HG03097 (cell line): ENCODE data around the gene TARBP1.
A peak's percentile ranks its signal among the peaks of the same experiment; 100 is the strongest.
"Not testable (repeated sequence)": the region's sequence is repeated elsewhere in the genome, so short reads cannot be mapped to it uniquely, and the experiment has no call there.

Experiments
- ATAC-seq: cut with Tn5 transposase; IDR thresholded peaks from one replicate; pipeline ENCODE4 v1.9.1; 2021; ENCODE audit not compliant: unreplicated experiment, low FRiP score

TARBP1 gene

GRCh38 chr1:234507626-234508387 lies 28.8 kb upstream of the TARBP1 start:
- ATAC-seq: no peak

GRCh38 chr1:234507089-234507488 lies 28.1 kb upstream of the TARBP1 start:
- no peak for ATAC-seq

- ATAC-seq: no peak
These were observed 26.8 kb upstream of the TARBP1 start for GRCh38 chr1:234505769-234506102.

- ATAC-seq: no peak
These were observed 26.2 kb upstream of the TARBP1 start for GRCh38 chr1:234504969-234505768.

GRCh38 chr1:234504251-234504650 lies 25.3 kb upstream of the TARBP1 start:
- not testable (repeated sequence) for ATAC-seq

- ATAC-seq: no peak
These were observed 24.4 kb upstream of the TARBP1 start for GRCh38 chr1:234503193-234504050.

GRCh38 chr1:234502785-234503184 lies 23.8 kb upstream of the TARBP1 start:
- no peak for ATAC-seq

GRCh38 chr1:234500269-234500668 lies 21.3 kb upstream of the TARBP1 start:
- ATAC-seq: no peak

- no peak for ATAC-seq
These were observed 20.9 kb upstream of the TARBP1 start for GRCh38 chr1:234499943-234500245.

GRCh38 chr1:234499119-234499942 lies 20.4 kb upstream of the TARBP1 start:
- ATAC-seq: no peak

GRCh38 chr1:234498448-234499118 lies 19.6 kb upstream of the TARBP1 start:
- no peak for ATAC-seq

- no peak for ATAC-seq
These were observed 18.6 kb upstream of the TARBP1 start for GRCh38 chr1:234497589-234497988.

GRCh38 chr1:234495231-234495990 lies 16.4 kb upstream of the TARBP1 start:
- peak; percentile 61 for ATAC-seq

GRCh38 chr1:234494049-234494448 lies 15.1 kb upstream of the TARBP1 start:
- no peak for ATAC-seq

- no peak for ATAC-seq
These were observed 12.0 kb upstream of the TARBP1 start for GRCh38 chr1:234490793-234491479.

GRCh38 chr1:234489698-234490077 lies 10.7 kb upstream of the TARBP1 start:
- no peak for ATAC-seq

- no peak for ATAC-seq
These were observed 10.2 kb upstream of the TARBP1 start for GRCh38 chr1:234489007-234489697.
